ENCODE data around the gene LYRM4. TPM values are rescaled to one million over a fixed set of nuclear protein-coding genes. Genes with fewer than 3 reads are reported as not detected.
A peak's percentile ranks its signal among the peaks of the same experiment; 100 is the strongest.

The LYRM4 gene
- total RNA-seq, 1 experiment from 2014 or later, result 44.3 TPM

DNA sequence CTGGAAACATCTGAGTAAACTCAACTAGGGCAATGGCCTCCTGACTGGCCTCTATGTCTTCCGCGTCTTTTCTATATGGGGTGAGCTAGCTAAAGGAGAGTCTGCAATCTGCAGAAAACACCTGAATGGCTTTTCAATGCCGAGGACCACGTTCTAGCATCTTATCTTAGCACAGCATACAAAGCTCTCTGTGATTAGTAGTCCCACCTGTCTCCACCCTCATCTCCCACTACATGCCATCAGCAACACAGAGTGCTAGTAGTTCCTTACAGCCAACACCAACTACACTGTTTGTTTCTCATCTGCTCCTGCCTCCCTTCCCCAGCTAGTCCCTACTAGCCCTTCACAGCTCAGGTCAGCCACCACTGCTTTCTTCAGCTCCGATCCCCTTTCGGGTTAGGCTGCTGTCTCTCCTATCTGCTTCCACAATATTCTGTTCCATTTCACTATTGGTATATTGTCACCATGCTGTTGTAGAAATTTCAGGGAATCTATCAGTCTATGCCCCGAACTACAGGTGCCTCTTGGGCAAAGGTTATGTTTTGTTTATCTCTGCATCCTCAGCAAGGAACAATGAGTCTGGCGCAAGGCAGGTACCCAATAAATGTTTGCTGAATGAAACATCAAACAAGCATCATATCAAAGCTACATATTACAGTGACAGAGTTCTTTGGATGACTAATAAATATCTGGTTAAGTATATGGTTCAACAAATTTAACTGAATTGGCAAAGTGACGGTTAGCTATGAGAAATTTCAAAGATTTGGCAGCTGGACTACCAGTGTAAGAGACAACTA is 12.2 kb downstream of the LYRM4 start:
- Histone ChIP-seq H4K5ac (ENCODE audit: insufficient read length, low read depth, low read length) (no peak overlapping the region), H2BK120ac (ENCODE audit: low read depth, low read length, poor library complexity, severe bottlenecking) (no peak overlapping the region), H2AK5ac (ENCODE audit: insufficient read length, low read length) (no peak overlapping the region), H3K56ac (ENCODE audit: insufficient read length, low read depth, low read length) (no peak overlapping the region), H2BK12ac (ENCODE audit: insufficient read length, low read depth, low read length) (no peak overlapping the region), H2AFZ (ENCODE audit: low read length) (no peak overlapping the region), H3K23ac (ENCODE audit: insufficient read length, low read depth, low read length) (no peak overlapping the region), H3K23me2 (ENCODE audit: insufficient read length, low read depth, low read length, poor library complexity, severe bottlenecking) (no peaks in the 10 kb centered on the region), H2BK5ac (ENCODE audit: insufficient read length, low read length) (no peak overlapping the region), H4K20me1 (ENCODE audit: control insufficient read depth, insufficient read depth, insufficient read length) (peaks cover 3% of the 10 kb centered on the region), H3T11ph (ENCODE audit: low read length) (no peak overlapping the region), H4K91ac (ENCODE audit: insufficient read length, low read depth, low read length) (no peak overlapping the region), H3K79me2 (ENCODE audit: insufficient read depth, low read length) (no peaks in the 10 kb centered on the region), H2BK15ac (ENCODE audit: low read depth, low read length) (no peak overlapping the region), H3K27ac (ENCODE audit: insufficient read length, low read depth, low read length) (no peak overlapping the region), H3K79me1 (ENCODE audit: insufficient read depth, low read depth, low read length, poor library complexity, severe bottlenecking) (peaks cover 6% of the 10 kb centered on the region), H3K14ac (ENCODE audit: insufficient read depth, low read length) (no peak overlapping the region), H3K18ac (ENCODE audit: insufficient read length, low read depth, low read length) (no peak overlapping the region), H3K4ac (ENCODE audit: low read depth, low read length) (no peak overlapping the region), H2BK20ac (ENCODE audit: low read depth, low read length, poor library complexity, severe bottlenecking) (no peak overlapping the region), H3K9me3 (ENCODE audit: control insufficient read depth, low read depth, low read length) (no peaks in the 10 kb centered on the region), H3K27me3 (ENCODE audit: insufficient read depth, low read length) (no peaks in the 10 kb centered on the region), H3K4me1 (ENCODE audit: insufficient read depth, low read length) (no peaks in the 10 kb centered on the region), H3K4me2 (ENCODE audit: insufficient read depth, insufficient read length, low read length) (no peak overlapping the region), H3K9ac (ENCODE audit: extremely low read depth, insufficient read length, low read length) (no peak overlapping the region), H4K8ac (replicated peaks; ENCODE audit: insufficient read length, low read depth, low read length) (no peak overlapping the region)
- TF ChIP-seq, protein P1, sequence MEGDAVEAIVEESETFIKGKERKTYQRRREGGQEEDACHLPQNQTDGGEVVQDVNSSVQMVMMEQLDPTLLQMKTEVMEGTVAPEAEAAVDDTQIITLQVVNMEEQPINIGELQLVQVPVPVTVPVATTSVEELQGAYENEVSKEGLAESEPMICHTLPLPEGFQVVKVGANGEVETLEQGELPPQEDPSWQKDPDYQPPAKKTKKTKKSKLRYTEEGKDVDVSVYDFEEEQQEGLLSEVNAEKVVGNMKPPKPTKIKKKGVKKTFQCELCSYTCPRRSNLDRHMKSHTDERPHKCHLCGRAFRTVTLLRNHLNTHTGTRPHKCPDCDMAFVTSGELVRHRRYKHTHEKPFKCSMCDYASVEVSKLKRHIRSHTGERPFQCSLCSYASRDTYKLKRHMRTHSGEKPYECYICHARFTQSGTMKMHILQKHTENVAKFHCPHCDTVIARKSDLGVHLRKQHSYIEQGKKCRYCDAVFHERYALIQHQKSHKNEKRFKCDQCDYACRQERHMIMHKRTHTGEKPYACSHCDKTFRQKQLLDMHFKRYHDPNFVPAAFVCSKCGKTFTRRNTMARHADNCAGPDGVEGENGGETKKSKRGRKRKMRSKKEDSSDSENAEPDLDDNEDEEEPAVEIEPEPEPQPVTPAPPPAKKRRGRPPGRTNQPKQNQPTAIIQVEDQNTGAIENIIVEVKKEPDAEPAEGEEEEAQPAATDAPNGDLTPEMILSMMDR (conservative IDR thresholded peaks at IDR 0.05), result no peak
- H3K27me3 Mint-ChIP-seq (ENCODE audit: low read depth), result no peaks in the 10 kb centered on the region
- peak overlapping the region in 1 of 3 experiments; percentile 6; a peak in 2 of 7 replicates for H3K27ac Mint-ChIP-seq
- WGBS (ENCODE audit: extremely low coverage, insufficient read length, low lambda C conversion rate), result no CpG with 5 or more reads among the region's 9 CpGs
- H3K4me1 Mint-ChIP-seq, result peaks cover 6% of the 10 kb centered on the region in 2 experiments
- H3K36me3 Mint-ChIP-seq (ENCODE audit: insufficient read depth in 1 of 3, low read depth in 3 of 3), result peaks cover 17 to 18% (median 17%) of the 10 kb centered on the region in 3 experiments
- no peak for DNase-seq
- H3K4me3 Mint-ChIP-seq, result no peak overlapping the region
- H3K9me3 Mint-ChIP-seq, result peaks cover 0 to 4% of the 10 kb centered on the region in 2 experiments; a peak in 2 of 5 replicates

Data from H9 (cell line).